Liver (tissue), 9 donors: Measurements from ENCODE around the gene SLC39A12. TPM values are rescaled to one million over a fixed set of nuclear protein-coding genes. Genes with fewer than 3 reads are reported as not detected.
A peak's percentile ranks its signal among the peaks of the same experiment; 100 is the strongest.

Experiments
- DNase-seq: peaks from one replicate; pipeline ENCODE4 v3.0.0-alpha.2; 2017; ENCODE audit warnings: low spot score
- H3K27ac ChIP-seq, 2 donors: one replicate each; pipeline ENCODE4 v1.7.0; 2013; ENCODE audit warnings: inconsistent platforms in 2 of 2, low read length in 2 of 2, control low read depth in 1 of 2, low read depth in 1 of 2, mild to moderate bottlenecking in 1 of 2
- H3K27me3 ChIP-seq, 4 donors: one replicate each; pipeline versions ENCODE4 v1.6.1 to v1.7.0; 2013; ENCODE audit warnings: low read length in 3 of 4, inconsistent platforms in 1 of 4, mild to moderate bottlenecking in 1 of 4, moderate library complexity in 1 of 4; ENCODE audit not compliant: control insufficient read depth in 4 of 4, insufficient read depth in 4 of 4
- H3K36me3 ChIP-seq, 4 donors: one replicate each; pipeline versions ENCODE4 v1.6.1 to v1.7.0; 2013; ENCODE audit warnings: low read length in 3 of 4, mild to moderate bottlenecking in 3 of 4, low read depth in 1 of 4, moderate library complexity in 1 of 4; ENCODE audit not compliant: control insufficient read depth in 4 of 4, insufficient read depth in 3 of 4
- H3K4me1 ChIP-seq, 4 donors: one replicate each; pipeline versions ENCODE4 v1.6.1 to v1.7.0; 2013; ENCODE audit warnings: low read length in 3 of 4, mild to moderate bottlenecking in 3 of 4, moderate library complexity in 1 of 4; ENCODE audit not compliant: control insufficient read depth in 4 of 4, insufficient read depth in 4 of 4
- H3K4me3 ChIP-seq, 3 donors: one replicate each; pipeline versions ENCODE4 v1.6.1 to v1.7.0; 2013; ENCODE audit warnings: low read length in 3 of 3, control low read depth in 1 of 3, low read depth in 1 of 3, mild to moderate bottlenecking in 1 of 3
- H3K9ac ChIP-seq, 2 donors: one replicate each; pipeline ENCODE4 v1.7.0; 2013; ENCODE audit warnings: low read length in 2 of 2, mild to moderate bottlenecking in 2 of 2, moderate library complexity in 2 of 2, control low read depth in 1 of 2, low read depth in 1 of 2
- H3K9me3 ChIP-seq, 4 donors: one replicate each; pipeline versions ENCODE4 v1.6.1 to v1.7.0; 2013; ENCODE audit warnings: low read length in 3 of 4; ENCODE audit not compliant: control insufficient read depth in 4 of 4
- ATF3 ChIP-seq: IDR thresholded peaks from 2 replicates; pipeline ENCODE4 v1.6.1; 2016; ENCODE audit warnings: antibody characterized with exemption
- NR2F2 ChIP-seq: IDR thresholded peaks from 2 replicates; pipeline ENCODE4 v1.6.1; 2016; ENCODE audit warnings: antibody characterized with exemption
- RXRA ChIP-seq, 2 donors: IDR thresholded peaks; 2 replicates each; pipeline ENCODE4 v1.6.1; 2017 to 2018; ENCODE audit warnings: antibody characterized with exemption in 2 of 2, mild to moderate bottlenecking in 1 of 2
- WGBS: extraction: QIAGEN DNeasy Blood & Tissue Kit; methylation state at CpG from one replicate; pipeline ENCODE4 v1.1.7; 2013; 5-methylcytosine and 5-hydroxymethylcytosine counted together
- polyA plus RNA-seq, 2 donors: library from polyadenylated mRNA; stranded (reverse) in 1 of 2; unstranded in 1 of 2; fragments of 200-250 nt in 1 of 2; fragments of >200 nt in 1 of 2; fragmentation: Nextera tagmentation in 1 of 2; extraction: Ambion mirVana in 1 of 2; gene quantifications; one replicate each; pipeline versions ENCODE4 v1.2.1 to v1.2.3, GENCODE V29; 2013 to 2015
- total RNA-seq, 2 donors: library from RNA; depleted of rRNA; stranded (reverse); fragments of >200 nt; gene quantifications; one replicate each; pipeline ENCODE4 v1.2.3, GENCODE V29; 2014
- donor health status: healthy.
- donor health status: healthy.
- donor health status: healthy.
- donor health status: healthy.
- donor health status: healthy.

SLC39A12 gene
- total and polyA plus RNA-seq, 4 donors: 0.05 to 0.08 TPM; not detected in 2

GRCh38 chr10:18087355-18087754 lies 135.6 kb downstream of the SLC39A12 start:
- Histone ChIP-seq H3K9ac (no peak overlapping the region), H3K36me3 (no peaks in the 10 kb centered on the region), H3K27ac (no peak overlapping the region), H3K27me3 (peaks cover 0 to 2% (median 0%) of the 10 kb centered on the region in 4 donors), H3K9me3 (peaks cover 0 to 4% (median 0%) of the 10 kb centered on the region in 4 donors), H3K4me1 (no peaks in the 10 kb centered on the region), H3K4me3 (no peak overlapping the region)
- TF ChIP-seq ATF3 (no peak), NR2F2 (peak; percentile 49), RXRA (IDR thresholded peaks at IDR 0.05) (peak in 1 of 2 donors; percentile 18)
- DNase-seq: no peak
- 64% methylated on average over 5 of the region's 5 CpGs for WGBS

Other genes with a start within 250 kb of the SLC39A12 start
- under 1 TPM; 0.17 to 0.28 TPM for gene TMEM236, start 199.7 kb upstream of the SLC39A12 start, total RNA-seq
- gene TMEM236, start 199.7 kb upstream of the SLC39A12 start, polyA plus RNA-seq: under 1 TPM; 0.07 to 0.08 TPM
- 10 to 100 TPM; 34.6 to 47.0 TPM for gene MRC1, start 142.6 kb upstream of the SLC39A12 start, total RNA-seq
- gene MRC1, start 142.6 kb upstream of the SLC39A12 start, polyA plus RNA-seq: 10 to 100 TPM in 1 of 2 donors, 1 to 10 TPM in 1; 9.2 to 33.6 TPM
- 1 to 10 TPM in 1 of 2 donors, under 1 TPM in 1; 0.65 to 1.0 TPM for gene CACNB2, start 188.5 kb downstream of the SLC39A12 start, total RNA-seq
- 1 to 10 TPM in 1 of 2 donors, under 1 TPM in 1; 0.38 to 3.1 TPM for gene CACNB2, start 188.5 kb downstream of the SLC39A12 start, polyA plus RNA-seq